Caco-2 (cell line): ENCODE measurements around the gene PRRX2. TPM values are rescaled to one million over a fixed set of nuclear protein-coding genes. Genes with fewer than 3 reads are reported as not detected.
A peak's percentile ranks its signal among the peaks of the same experiment; 100 is the strongest.

Experiments used
- BruUV-seq: library from RNA; stranded (reverse); fragments of 400-500 nt; replicated peaks from 2 replicates; lab custom pipeline; 2021; lab: Mats Ljungman, UMichigan
- CTCF ChIA-PET: fragments of 300-600 bp; sonication (Branson Sonifier 250); formaldehyde crosslinking; loops from one replicate; lab custom pipeline; 2022; ENCODE audit warnings: antibody characterized with exemption; lab: Charles Lee
- POLR2A ChIA-PET: fragments of 300-600 bp; sonication (Branson Sonifier 250); formaldehyde crosslinking; loops from one replicate; lab custom pipeline; 2022; ENCODE audit warnings: antibody characterized with exemption; lab: Charles Lee
- DNase-seq, 2 experiments: peaks; one replicate each; pipeline versions ENCODE4 v3.0.0 to v3.0.0-alpha.2; 2020 to 2022
- H3K27me3 ChIP-seq: replicated peaks from 2 replicates; pipeline ENCODE4 v1.6.0; 2011; ENCODE audit warnings: low read length; ENCODE audit not compliant: control insufficient read depth, insufficient read depth
- H3K36me3 ChIP-seq: 2 replicates; pipeline ENCODE4 v1.5.1; 2011; ENCODE audit warnings: low read length; ENCODE audit not compliant: control insufficient read depth, insufficient read depth
- H3K4me1 ChIP-seq: fragments of 250-450 bp; sonication (Bioruptor Pico); 2 replicates; pipeline ENCODE4 v1.5.1; 2020; ENCODE audit warnings: mild to moderate bottlenecking
- H3K4me3 ChIP-seq: 2 replicates; pipeline ENCODE4 v1.5.1; 2011; ENCODE audit warnings: low read depth, mild to moderate bottlenecking, control low read depth, low read length
- H3K9me3 ChIP-seq: fragments of 250-450 bp; sonication (Bioruptor Pico); 2 replicates; pipeline ENCODE4 v1.5.1; 2020; ENCODE audit warnings: mild to moderate bottlenecking, moderate library complexity
- H3K27ac Mint-ChIP-seq: one replicate; pipeline ENCODE4 v1.8.0; 2022; ENCODE audit warnings: mixed read lengths; ENCODE audit not compliant: unreplicated experiment
- H3K27me3 Mint-ChIP-seq: one replicate; pipeline ENCODE4 v1.8.0; 2022; ENCODE audit warnings: mixed read lengths; ENCODE audit not compliant: insufficient read depth, unreplicated experiment
- H3K36me3 Mint-ChIP-seq: one replicate; pipeline ENCODE4 v1.8.0; 2022; ENCODE audit warnings: mild to moderate bottlenecking, mixed read lengths; ENCODE audit not compliant: insufficient read depth, unreplicated experiment
- H3K4me1 Mint-ChIP-seq: one replicate; pipeline ENCODE4 v1.8.0; 2022; ENCODE audit warnings: low read depth, mixed read lengths; ENCODE audit not compliant: unreplicated experiment
- H3K4me3 Mint-ChIP-seq: one replicate; pipeline ENCODE4 v1.8.0; 2022; ENCODE audit warnings: mild to moderate bottlenecking, moderate library complexity, mixed read lengths; ENCODE audit not compliant: unreplicated experiment
- H3K9me3 Mint-ChIP-seq: one replicate; pipeline ENCODE4 v1.8.0; 2022; ENCODE audit warnings: mixed read lengths; ENCODE audit not compliant: unreplicated experiment
- intact Hi-C: fragments of 100-400 bp; cut with micrococcal nuclease; formaldehyde crosslinking; loops from one replicate; pipeline ENCODE4 v1.10.0; 2022; ENCODE audit not compliant: unreplicated experiment
- total RNA-seq: library from RNA; stranded (reverse); gene quantifications from 2 replicates; pipeline ENCODE4 v1.2.3, GENCODE V29; 2022
- TF ChIP-seq, protein P1 (sequence below), 2 experiments: fragments of 200-600 bp in 1 of 2; IDR thresholded peaks; 1 replicate in 1 of 2; 2 replicates in 1 of 2; pipeline versions ENCODE4 v1.5.1 to v1.8.0; 2011 to 2022; ENCODE audit warnings: antibody characterized with exemption in 1 of 2, control low read depth in 1 of 2, inconsistent platforms in 1 of 2, low read depth in 1 of 2, low read length in 1 of 2, mild to moderate bottlenecking in 1 of 2, moderate library complexity in 1 of 2; ENCODE audit not compliant: insufficient read depth in 1 of 2, severe bottlenecking in 1 of 2, unreplicated experiment in 1 of 2

PRRX2 gene
- total RNA-seq, 1 experiment from 2014 or later, result not detected

DNA sequence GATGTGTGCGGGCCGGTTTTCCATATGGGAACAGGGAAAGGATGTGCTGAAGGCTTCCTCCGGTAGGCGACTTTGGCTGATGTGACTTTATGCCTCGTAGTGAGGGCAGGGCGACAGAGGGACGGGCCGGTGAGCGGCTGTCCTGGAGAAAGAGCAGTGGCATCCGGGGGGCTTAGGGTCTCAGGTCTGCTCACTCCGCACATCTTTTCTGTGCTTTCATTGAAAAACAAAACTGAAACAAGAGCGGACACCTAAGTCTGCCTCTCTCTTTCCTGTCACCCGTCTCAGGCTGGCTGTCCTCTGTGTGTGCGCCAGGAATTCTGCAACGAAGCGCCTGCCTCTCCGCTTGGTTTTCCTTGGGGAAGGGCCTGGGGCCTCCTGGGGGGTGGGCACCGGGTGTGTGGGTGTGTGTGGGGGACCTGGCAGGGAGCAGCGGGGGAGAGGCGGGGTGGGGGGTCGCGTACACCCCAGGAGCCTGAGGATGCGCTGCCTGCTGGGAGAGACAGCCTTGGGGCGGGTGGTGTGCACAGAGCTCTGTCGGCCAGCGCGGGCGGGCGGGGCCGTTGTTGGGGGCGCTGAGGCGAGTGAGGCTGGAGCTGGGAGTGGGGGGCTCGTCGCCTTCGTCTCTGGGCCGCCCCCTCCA lies 580 bp upstream of the PRRX2 start:
- no peak for DNase-seq
- Histone ChIP-seq H3K4me1 (no peaks in the 10 kb centered on the region), H3K27me3 (no peaks in the 10 kb centered on the region; the same call in 1 of the 2 replicates), H3K36me3 (no peaks in the 10 kb centered on the region), H3K4me3 (peak overlapping the region; percentile 34), H3K9me3 (no peaks in the 10 kb centered on the region)
- H3K27me3 Mint-ChIP-seq, result peaks cover 10% of the 10 kb centered on the region
- BruUV-seq, result no TSS peak
- no peaks in the 10 kb centered on the region for H3K4me1 Mint-ChIP-seq
- no peaks in the 10 kb centered on the region for H3K36me3 Mint-ChIP-seq
- H3K27ac Mint-ChIP-seq, result no peak overlapping the region
- intact Hi-C loops, result no loop called here
- H3K4me3 Mint-ChIP-seq, result peak overlapping the region; percentile 66
- TF ChIP-seq, protein P1, sequence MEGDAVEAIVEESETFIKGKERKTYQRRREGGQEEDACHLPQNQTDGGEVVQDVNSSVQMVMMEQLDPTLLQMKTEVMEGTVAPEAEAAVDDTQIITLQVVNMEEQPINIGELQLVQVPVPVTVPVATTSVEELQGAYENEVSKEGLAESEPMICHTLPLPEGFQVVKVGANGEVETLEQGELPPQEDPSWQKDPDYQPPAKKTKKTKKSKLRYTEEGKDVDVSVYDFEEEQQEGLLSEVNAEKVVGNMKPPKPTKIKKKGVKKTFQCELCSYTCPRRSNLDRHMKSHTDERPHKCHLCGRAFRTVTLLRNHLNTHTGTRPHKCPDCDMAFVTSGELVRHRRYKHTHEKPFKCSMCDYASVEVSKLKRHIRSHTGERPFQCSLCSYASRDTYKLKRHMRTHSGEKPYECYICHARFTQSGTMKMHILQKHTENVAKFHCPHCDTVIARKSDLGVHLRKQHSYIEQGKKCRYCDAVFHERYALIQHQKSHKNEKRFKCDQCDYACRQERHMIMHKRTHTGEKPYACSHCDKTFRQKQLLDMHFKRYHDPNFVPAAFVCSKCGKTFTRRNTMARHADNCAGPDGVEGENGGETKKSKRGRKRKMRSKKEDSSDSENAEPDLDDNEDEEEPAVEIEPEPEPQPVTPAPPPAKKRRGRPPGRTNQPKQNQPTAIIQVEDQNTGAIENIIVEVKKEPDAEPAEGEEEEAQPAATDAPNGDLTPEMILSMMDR (IDR thresholded peaks at IDR 0.05; ENCODE audit: insufficient read depth in 1 of 2, low read depth in 1 of 2, low read length in 1 of 2, severe bottlenecking in 1 of 2, unreplicated experiment in 1 of 2), result no peak
- no peaks in the 10 kb centered on the region for H3K9me3 Mint-ChIP-seq
- CTCF ChIA-PET, result no interaction called here
- POLR2A ChIA-PET, result no interaction called here

DNA sequence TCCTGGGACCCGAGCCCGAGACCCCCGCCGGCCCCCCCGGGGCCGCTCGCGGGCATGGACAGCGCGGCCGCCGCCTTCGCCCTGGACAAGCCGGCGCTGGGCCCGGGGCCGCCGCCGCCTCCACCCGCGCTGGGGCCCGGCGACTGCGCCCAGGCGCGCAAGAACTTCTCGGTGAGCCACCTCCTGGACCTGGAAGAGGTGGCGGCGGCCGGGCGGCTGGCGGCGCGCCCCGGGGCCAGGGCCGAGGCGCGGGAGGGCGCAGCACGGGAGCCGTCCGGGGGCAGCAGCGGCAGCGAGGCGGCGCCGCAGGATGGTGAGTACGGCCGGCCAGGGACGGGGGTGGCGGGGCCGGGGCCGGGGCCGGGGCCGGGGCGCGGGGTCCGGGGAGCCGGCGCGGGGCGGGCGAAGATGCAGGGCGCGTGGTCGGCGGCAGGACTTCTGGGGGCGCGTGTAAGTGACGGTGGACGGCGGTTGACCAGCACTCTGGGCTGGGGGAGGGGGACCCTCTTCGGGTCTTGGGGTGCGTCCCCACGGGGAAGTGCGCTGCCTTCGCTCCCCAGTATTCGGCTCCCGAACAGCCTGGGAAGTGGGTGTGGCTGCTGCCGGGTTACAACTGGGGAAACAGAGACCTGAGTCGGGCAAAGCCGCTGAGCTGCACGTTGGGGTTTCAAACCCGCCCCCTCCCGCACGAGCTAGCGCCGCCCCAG lies 520 bp downstream of the PRRX2 start:
- Histone ChIP-seq H3K9me3 (no peaks in the 10 kb centered on the region), H3K4me1 (no peaks in the 10 kb centered on the region), H3K4me3 (peak overlapping the region; percentile 34), H3K36me3 (no peaks in the 10 kb centered on the region), H3K27me3 (no peaks in the 10 kb centered on the region; the same call in 1 of the 2 replicates)
- CTCF ChIA-PET, result interaction anchor here (0.7 kb wide), 1 partner anchor 124 kb away, joined by 3 read pairs; no protein-coding TSS in a partner anchor
- Mint-ChIP-seq H3K4me3 (peak overlapping the region; percentile 66), H3K4me1 (no peaks in the 10 kb centered on the region), H3K9me3 (no peaks in the 10 kb centered on the region), H3K36me3 (no peaks in the 10 kb centered on the region), H3K27me3 (peaks cover 10% of the 10 kb centered on the region), H3K27ac (no peak overlapping the region)
- DNase-seq, result no peak
- intact Hi-C loops, result no loop called here
- no TSS peak for BruUV-seq
- TF ChIP-seq, protein P1 (IDR thresholded peaks at IDR 0.05; ENCODE audit: insufficient read depth in 1 of 2, low read depth in 1 of 2, low read length in 1 of 2, severe bottlenecking in 1 of 2, unreplicated experiment in 1 of 2), result no peak
- POLR2A ChIA-PET, result no interaction called here

DNA sequence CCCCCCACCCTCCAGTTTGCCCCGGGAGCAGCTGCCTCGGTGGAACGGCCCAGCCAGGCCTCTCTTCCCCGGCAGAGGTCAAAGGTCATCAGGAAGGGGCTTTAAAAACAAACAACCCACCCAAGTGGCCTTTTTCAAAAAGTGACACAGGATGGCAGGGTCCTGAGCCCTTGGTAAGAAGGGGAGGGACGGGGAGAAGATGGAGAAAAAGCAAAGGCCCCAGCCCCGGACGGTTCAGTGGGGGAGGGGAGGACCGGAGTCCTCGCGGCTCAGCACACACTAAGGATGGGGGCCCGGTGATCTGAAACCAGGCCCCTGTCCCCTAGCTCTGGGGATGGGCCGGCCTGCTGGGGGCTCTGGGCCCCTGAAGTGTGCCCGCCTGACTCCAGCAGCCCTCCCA lies 1.1 kb downstream of the PRRX2 start:
- Histone ChIP-seq H3K4me1 (no peaks in the 10 kb centered on the region), H3K9me3 (no peaks in the 10 kb centered on the region), H3K36me3 (no peaks in the 10 kb centered on the region), H3K27me3 (no peaks in the 10 kb centered on the region; the same call in 1 of the 2 replicates), H3K4me3 (no peak overlapping the region)
- Mint-ChIP-seq H3K27ac (no peak overlapping the region), H3K36me3 (no peaks in the 10 kb centered on the region), H3K4me3 (no peak overlapping the region), H3K9me3 (no peaks in the 10 kb centered on the region), H3K27me3 (peaks cover 10% of the 10 kb centered on the region), H3K4me1 (no peaks in the 10 kb centered on the region)
- BruUV-seq, result no TSS peak
- TF ChIP-seq, protein P1 (IDR thresholded peaks at IDR 0.05; ENCODE audit: insufficient read depth in 1 of 2, low read depth in 1 of 2, low read length in 1 of 2, severe bottlenecking in 1 of 2, unreplicated experiment in 1 of 2), result no peak
- ChIA-PET POLR2A (no interaction called here), CTCF (no interaction called here)
- no peak for DNase-seq
- intact Hi-C loops, result no loop called here
